Measurements from ENCODE around the gene LPCAT2. TPM values are rescaled to one million over a fixed set of nuclear protein-coding genes. Genes with fewer than 3 reads are reported as not detected.

Gene LPCAT2
- total and polyA plus RNA-seq, 2 of the 8 experiments (the other 6 are each of a cell fraction or from before 2014, with no cell fraction given): 2.2 to 10.6 TPM

GRCh38 chr16:55475919-55476318 is 33.0 kb upstream of the LPCAT2 start:
- no peak overlapping the region for H3K18ac ChIP-seq (ENCODE audit: extremely low read depth, low read length)
- no peak overlapping the region for H2BK20ac ChIP-seq (ENCODE audit: low read length)
- H2AK5ac ChIP-seq (ENCODE audit: low read depth, low read length): no peak overlapping the region
- no peak overlapping the region for H4K91ac ChIP-seq (replicated peaks; ENCODE audit: insufficient read length, low read length)
- H3K23ac ChIP-seq (ENCODE audit: insufficient read length): no peak overlapping the region
- H3K4me3 ChIP-seq (ENCODE audit: extremely low read depth in 1 of 4, insufficient read depth in 2 of 4, low read depth in 3 of 4, low read length in 4 of 4): no peak overlapping the region
- POLR2A ChIA-PET (ENCODE audit: partially characterized antibody): interaction anchor here (1.0 kb wide), 1 partner anchor 34 kb away, joined by 3 read pairs; no protein-coding TSS in a partner anchor
- peaks cover 3 to 16% (median 8%) of the 10 kb centered on the region in 4 experiments for H3K4me1 ChIP-seq (replicated peaks in 1 of 4; ENCODE audit: control insufficient read depth in 3 of 4, insufficient read depth in 4 of 4, low read length in 3 of 4)
- no peaks in the 10 kb centered on the region; the same call in 1 of the 2 replicates for H3K79me1 ChIP-seq (ENCODE audit: low read depth, low read length)
- no peak overlapping the region for H3K4me2 ChIP-seq (ENCODE audit: insufficient read depth in 1 of 2, low read depth in 2 of 2, low read length in 2 of 2)
- no peaks in the 10 kb centered on the region for H3K79me2 ChIP-seq (ENCODE audit: control insufficient read depth in 1 of 2, insufficient read depth in 2 of 2, low read length in 2 of 2)
- no peaks in the 10 kb centered on the region for H4K20me1 ChIP-seq (replicated peaks in 1 of 2; ENCODE audit: control insufficient read depth in 1 of 2, insufficient read depth in 2 of 2, low read length in 2 of 2)
- no peaks in the 10 kb centered on the region; a peak in 1 of 8 replicates for H3K36me3 ChIP-seq (ENCODE audit: control insufficient read depth in 2 of 4, insufficient read depth in 4 of 4, low read length in 3 of 4)
- FAIRE-seq (no peak), DNase-seq (ENCODE audit: low read depth in 1 of 2, low spot score in 2 of 2) (no peak)
- H3K14ac ChIP-seq (ENCODE audit: insufficient read length): no peak overlapping the region
- no peak overlapping the region for H2BK5ac ChIP-seq (ENCODE audit: low read depth, low read length)
- no peak overlapping the region for H2AFZ ChIP-seq (ENCODE audit: low read length)
- no peak overlapping the region for H4K8ac ChIP-seq (ENCODE audit: extremely low read depth, insufficient read depth, low read length)
- CTCF ChIA-PET (ENCODE audit: partially characterized antibody): interaction anchor here (1.2 to 19.1 kb wide), 4 partner anchors 11 to 230 kb away, joined by 3 to 446 read pairs (median 35); no protein-coding TSS in a partner anchor
- no peak overlapping the region for H3K9ac ChIP-seq (replicated peaks in 1 of 4; ENCODE audit: extremely low read depth in 1 of 4, low read depth in 3 of 4, low read length in 3 of 4)
- no peak overlapping the region for H4K5ac ChIP-seq (ENCODE audit: insufficient read length, low read depth, low read length)
- 83% methylated on average over 5 of the region's 5 CpGs; no CpG with 5 or more reads in 1 of the 2 experiments for WGBS, 2 experiments (ENCODE audit: extremely low coverage in 1 of 2, insufficient coverage in 1 of 2, insufficient read length in 1 of 2, insufficient replicate concordance in 2 of 2, low coverage in 1 of 2, low lambda C conversion rate in 2 of 2, missing lambda C conversion rate in 1 of 2)
- H2BK15ac ChIP-seq (ENCODE audit: low read length): no peak overlapping the region
- H3K4ac ChIP-seq (replicated peaks; ENCODE audit: insufficient read length, low read depth, low read length): no peak overlapping the region
- no peak overlapping the region for H2BK120ac ChIP-seq (replicated peaks; ENCODE audit: low read depth, low read length)
- H3K27me3 ChIP-seq (replicated peaks in 1 of 4; ENCODE audit: control insufficient read depth in 3 of 4, extremely low read depth in 1 of 4, insufficient read depth in 3 of 4, low read length in 3 of 4): peaks cover 7 to 40% (median 27%) of the 10 kb centered on the region in 4 experiments
- no peak overlapping the region for H2BK12ac ChIP-seq (ENCODE audit: low read depth, low read length)
- H3K23me2 ChIP-seq (ENCODE audit: low read depth, low read length): peaks cover 15% of the 10 kb centered on the region
- H3K9me3 ChIP-seq (ENCODE audit: insufficient read depth in 2 of 2, low read depth in 1 of 2, low read length in 1 of 2): no peaks in the 10 kb centered on the region
- no peak overlapping the region for H3K56ac ChIP-seq (replicated peaks; ENCODE audit: insufficient read length, low read depth, low read length)
- no peak overlapping the region for H3K27ac ChIP-seq (ENCODE audit: low read depth, low read length)
- TF ChIP-seq RNF2 (IDR thresholded peaks at IDR 0.05; ENCODE audit: borderline replicate concordance, low read depth, low read length, missing control alignments, poor library complexity, severe bottlenecking): no peak
